B cell (primary cell): ENCODE measurements around the gene HAO2. TPM values are rescaled to one million over a fixed set of nuclear protein-coding genes. Genes with fewer than 3 reads are reported as not detected.

Source experiments
- ATAC-seq: fragments of 200-7000 bp; cut with Tn5 transposase; one replicate; pipeline ENCODE4 v1.10.0; 2021; ENCODE audit warnings: low read depth, mild to moderate bottlenecking, moderate number of reproducible peaks, moderate library complexity
- CTCF ChIA-PET: fragments of 350-600 bp; sonication (Branson Sonifier 250); formaldehyde crosslinking; loops from one replicate; lab custom pipeline; 2021; ENCODE audit warnings: antibody characterized with exemption, inconsistent platforms; lab: Charles Lee
- POLR2A ChIA-PET: fragments of 350-600 bp; sonication (Branson Sonifier 250); formaldehyde crosslinking; loops from one replicate; lab custom pipeline; 2021; ENCODE audit warnings: antibody characterized with exemption; lab: Charles Lee
- DNase-seq: peaks from one replicate; pipeline ENCODE4 v3.0.0; 2013
- H2AFZ ChIP-seq: 2 replicates; pipeline ENCODE4 v1.6.1; 2012; ENCODE audit warnings: mild to moderate bottlenecking, low read depth, low read length; ENCODE audit not compliant: insufficient read depth, poor library complexity, severe bottlenecking
- H3K27ac ChIP-seq, 2 donors: 1 replicate in 1 of 2; 2 replicates in 1 of 2; pipeline ENCODE4 v1.5.1; 2012 to 2013; ENCODE audit warnings: low read length in 2 of 2, mild to moderate bottlenecking in 2 of 2, moderate library complexity in 1 of 2
- H3K27me3 ChIP-seq, 4 experiments: fragments of 200-600 bp in 1 of 4; sonication (generic) in 1 of 4; replicated peaks in 1 of 4; 1 replicate in 2 of 4; 2 replicates in 2 of 4; pipeline versions ENCODE4 v1.6.1 to v1.7.0; 2013 to 2016; ENCODE audit warnings: low read length in 3 of 4, mild to moderate bottlenecking in 2 of 4, mixed read lengths in 1 of 4, moderate library complexity in 1 of 4; ENCODE audit not compliant: insufficient read depth in 4 of 4, control insufficient read depth in 3 of 4; ENCODE audit errors: control extremely low read depth in 1 of 4
- H3K36me3 ChIP-seq, 2 experiments: replicated peaks in 1 of 2; 1 replicate in 1 of 2; 2 replicates in 1 of 2; pipeline versions ENCODE4 v1.6.1 to v1.7.1; 2013; ENCODE audit warnings: low read length in 1 of 2; ENCODE audit not compliant: insufficient read depth in 2 of 2, control insufficient read depth in 1 of 2; ENCODE audit errors: control extremely low read depth in 1 of 2, extremely low read depth in 1 of 2
- H3K4me1 ChIP-seq, 2 donors: fragments of 200-600 bp in 1 of 2; sonication (generic) in 1 of 2; 1 replicate in 1 of 2; 2 replicates in 1 of 2; pipeline versions ENCODE4 v1.5.1 to v1.6.1; 2013 to 2017; ENCODE audit warnings: low read length in 2 of 2; ENCODE audit not compliant: control insufficient read depth in 2 of 2, insufficient read depth in 2 of 2
- H3K4me2 ChIP-seq: replicated peaks from 2 replicates; pipeline ENCODE3; 2012; ENCODE audit warnings: mild to moderate bottlenecking, low read depth, low read length; ENCODE audit not compliant: poor library complexity, severe bottlenecking
- H3K4me3 ChIP-seq, 5 experiments: fragments of 200-600 bp in 1 of 5; sonication (generic) in 1 of 5; 1 replicate in 3 of 5; 2 replicates in 2 of 5; pipeline versions ENCODE4 v1.5.1 to v1.7.0; 2011 to 2016; ENCODE audit warnings: low read length in 4 of 5, mild to moderate bottlenecking in 4 of 5, low read depth in 2 of 5, control low read depth in 1 of 5, moderate library complexity in 1 of 5; ENCODE audit not compliant: insufficient read depth in 1 of 5; ENCODE audit errors: control extremely low read depth in 1 of 5, extremely low read depth in 1 of 5
- H3K79me2 ChIP-seq: fragments of 200-600 bp; sonication (generic); one replicate; pipeline ENCODE4 v1.6.0; 2016; ENCODE audit warnings: low read length; ENCODE audit not compliant: control insufficient read depth, insufficient read depth
- H3K9ac ChIP-seq: fragments of 200-600 bp; sonication (generic); 2 replicates; pipeline ENCODE4 v1.6.1; 2017; ENCODE audit warnings: mild to moderate bottlenecking, low read length, moderate library complexity
- H3K9me3 ChIP-seq, 3 donors: one replicate each; pipeline versions ENCODE4 v1.6.1 to v1.7.1; 2013; ENCODE audit warnings: low read length in 2 of 3; ENCODE audit not compliant: control insufficient read depth in 2 of 3, insufficient read depth in 1 of 3; ENCODE audit errors: control extremely low read depth in 1 of 3
- H4K20me1 ChIP-seq: 2 replicates; pipeline ENCODE4 v1.6.0; 2012; ENCODE audit warnings: mild to moderate bottlenecking, low read length; ENCODE audit not compliant: insufficient read depth, control insufficient read depth, poor library complexity, severe bottlenecking
- H3K27ac Mint-ChIP-seq: one replicate; pipeline ENCODE4 v1.8.0; 2021; ENCODE audit warnings: mixed read lengths
- H3K27me3 Mint-ChIP-seq: one replicate; pipeline ENCODE4 v1.8.0; 2021; ENCODE audit warnings: mixed read lengths
- H3K4me1 Mint-ChIP-seq: one replicate; pipeline ENCODE4 v1.8.0; 2021; ENCODE audit warnings: mixed read lengths
- H3K4me3 Mint-ChIP-seq: one replicate; pipeline ENCODE4 v1.8.0; 2021; ENCODE audit warnings: mixed read lengths
- H3K9me3 Mint-ChIP-seq: one replicate; pipeline ENCODE4 v1.8.0; 2022; ENCODE audit warnings: mixed read lengths; ENCODE audit not compliant: insufficient read depth
- CTCF ChIP-seq: fragments of 200-600 bp; IDR thresholded peaks from one replicate; pipeline ENCODE4 v1.8.0; 2022; ENCODE audit warnings: antibody characterized with exemption, mild to moderate bottlenecking
- EZH2 ChIP-seq: IDR thresholded peaks from 2 replicates; pipeline ENCODE4 v1.6.1; 2012; ENCODE audit warnings: borderline replicate concordance, low read depth, mild to moderate bottlenecking, moderate library complexity, low read length; ENCODE audit not compliant: insufficient read depth, poor library complexity, severe bottlenecking
- WGBS: methylation state at CpG from one replicate; pipeline ENCODE4 v1.1.5; 2013; ENCODE audit warnings: missing lambda C conversion rate; ENCODE audit not compliant: insufficient coverage; 5-methylcytosine and 5-hydroxymethylcytosine counted together
- intact Hi-C: fragments of 100-400 bp; cut with micrococcal nuclease; formaldehyde crosslinking; loops from one replicate; pipeline ENCODE4 v1.10.0; 2022
- polyA plus RNA-seq: library from polyadenylated mRNA; depleted of rRNA; stranded (reverse); fragments of >200 nt; gene quantifications from 2 replicates; pipeline ENCODE4 v1.2.3, GENCODE V29; 2012
- total RNA-seq, 2 donors: library from RNA; stranded (reverse); fragments of 120-200 nt in 1 of 2; gene quantifications; 1 replicate in 1 of 2; 2 replicates in 1 of 2; pipeline versions ENCODE4 v1.2.3 to v1.2.4, GENCODE V29; 2013 to 2022

Gene HAO2
- total and polyA plus RNA-seq, 2 donors (not counting 1 experiment from before 2014, with no cell fraction given) = not detected

- peaks cover 11% of the 10 kb centered on the region for H3K4me1 Mint-ChIP-seq
- Histone ChIP-seq H4K20me1 (no peaks in the 10 kb centered on the region), H3K27ac (no peak overlapping the region), H2AFZ (no peak overlapping the region), H3K9ac (no peak overlapping the region), H3K4me1 (peaks cover 1 to 5% of the 10 kb centered on the region in 2 donors), H3K4me3 (no peak overlapping the region), H3K4me2 (no peak overlapping the region), H3K9me3 (peaks cover 0 to 12% (median 0%) of the 10 kb centered on the region in 3 donors), H3K79me2 (no peaks in the 10 kb centered on the region), H3K36me3 (no peaks in the 10 kb centered on the region), H3K27me3 (peaks cover 0 to 6% (median under 1%) of the 10 kb centered on the region in 4 experiments)
- DNase-seq (no peak), ATAC-seq (no peak)
- intact Hi-C loops = no loop called here
- peaks cover 3% of the 10 kb centered on the region for H3K27me3 Mint-ChIP-seq
- no peak overlapping the region for H3K4me3 Mint-ChIP-seq
- ChIA-PET POLR2A (no interaction called here), CTCF (no interaction called here)
- TF ChIP-seq CTCF (no peak), EZH2 (no peak)
- WGBS = 92% methylated on average over 1 of the region's 1 CpG
- no peak overlapping the region for H3K27ac Mint-ChIP-seq
- no peaks in the 10 kb centered on the region for H3K9me3 Mint-ChIP-seq
Measured at GRCh38 chr1:119331915-119332314, 36.7 kb upstream of the HAO2 start.

- 81% methylated on average over 2 of the region's 6 CpGs for WGBS
- peaks cover 3% of the 10 kb centered on the region for H3K27me3 Mint-ChIP-seq
- POLR2A ChIA-PET = no interaction called here
- Histone ChIP-seq H3K4me3 (no peak overlapping the region), H3K79me2 (no peaks in the 10 kb centered on the region), H3K4me2 (no peak overlapping the region), H3K4me1 (peaks cover 0 to 1% of the 10 kb centered on the region in 2 donors), H4K20me1 (no peaks in the 10 kb centered on the region), H3K27ac (no peak overlapping the region), H2AFZ (no peak overlapping the region), H3K9ac (no peak overlapping the region), H3K27me3 (peaks cover 0 to 5% (median 0%) of the 10 kb centered on the region in 4 experiments), H3K36me3 (no peaks in the 10 kb centered on the region), H3K9me3 (peaks cover 0 to 9% (median 0%) of the 10 kb centered on the region in 3 donors)
- no peaks in the 10 kb centered on the region for H3K9me3 Mint-ChIP-seq
- TF ChIP-seq EZH2 = no peak
- TF ChIP-seq CTCF = no peak
- intact Hi-C loops = no loop called here
- DNase-seq = no peak
- ATAC-seq = no peak
- CTCF ChIA-PET = no interaction called here
- no peak overlapping the region for H3K27ac Mint-ChIP-seq
- peaks cover 7% of the 10 kb centered on the region for H3K4me1 Mint-ChIP-seq
- H3K4me3 Mint-ChIP-seq = no peak overlapping the region
Measured at GRCh38 chr1:119332622-119333021, 36.0 kb upstream of the HAO2 start.
